Measurements from ENCODE around the gene MAU2. TPM values are rescaled to one million over a fixed set of nuclear protein-coding genes. Genes with fewer than 3 reads are reported as not detected.
A peak's percentile ranks its signal among the peaks of the same experiment; 100 is the strongest.

The MAU2 gene, protein sequence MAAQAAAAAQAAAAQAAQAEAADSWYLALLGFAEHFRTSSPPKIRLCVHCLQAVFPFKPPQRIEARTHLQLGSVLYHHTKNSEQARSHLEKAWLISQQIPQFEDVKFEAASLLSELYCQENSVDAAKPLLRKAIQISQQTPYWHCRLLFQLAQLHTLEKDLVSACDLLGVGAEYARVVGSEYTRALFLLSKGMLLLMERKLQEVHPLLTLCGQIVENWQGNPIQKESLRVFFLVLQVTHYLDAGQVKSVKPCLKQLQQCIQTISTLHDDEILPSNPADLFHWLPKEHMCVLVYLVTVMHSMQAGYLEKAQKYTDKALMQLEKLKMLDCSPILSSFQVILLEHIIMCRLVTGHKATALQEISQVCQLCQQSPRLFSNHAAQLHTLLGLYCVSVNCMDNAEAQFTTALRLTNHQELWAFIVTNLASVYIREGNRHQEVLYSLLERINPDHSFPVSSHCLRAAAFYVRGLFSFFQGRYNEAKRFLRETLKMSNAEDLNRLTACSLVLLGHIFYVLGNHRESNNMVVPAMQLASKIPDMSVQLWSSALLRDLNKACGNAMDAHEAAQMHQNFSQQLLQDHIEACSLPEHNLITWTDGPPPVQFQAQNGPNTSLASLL
- total RNA-seq, result 45.4 TPM
- long read RNA-seq, partial matches to known transcripts, result 2 of 12 reads
- long read RNA-seq, other reads (novel, unspliced or antisense), result 10 of 12 reads

DNA sequence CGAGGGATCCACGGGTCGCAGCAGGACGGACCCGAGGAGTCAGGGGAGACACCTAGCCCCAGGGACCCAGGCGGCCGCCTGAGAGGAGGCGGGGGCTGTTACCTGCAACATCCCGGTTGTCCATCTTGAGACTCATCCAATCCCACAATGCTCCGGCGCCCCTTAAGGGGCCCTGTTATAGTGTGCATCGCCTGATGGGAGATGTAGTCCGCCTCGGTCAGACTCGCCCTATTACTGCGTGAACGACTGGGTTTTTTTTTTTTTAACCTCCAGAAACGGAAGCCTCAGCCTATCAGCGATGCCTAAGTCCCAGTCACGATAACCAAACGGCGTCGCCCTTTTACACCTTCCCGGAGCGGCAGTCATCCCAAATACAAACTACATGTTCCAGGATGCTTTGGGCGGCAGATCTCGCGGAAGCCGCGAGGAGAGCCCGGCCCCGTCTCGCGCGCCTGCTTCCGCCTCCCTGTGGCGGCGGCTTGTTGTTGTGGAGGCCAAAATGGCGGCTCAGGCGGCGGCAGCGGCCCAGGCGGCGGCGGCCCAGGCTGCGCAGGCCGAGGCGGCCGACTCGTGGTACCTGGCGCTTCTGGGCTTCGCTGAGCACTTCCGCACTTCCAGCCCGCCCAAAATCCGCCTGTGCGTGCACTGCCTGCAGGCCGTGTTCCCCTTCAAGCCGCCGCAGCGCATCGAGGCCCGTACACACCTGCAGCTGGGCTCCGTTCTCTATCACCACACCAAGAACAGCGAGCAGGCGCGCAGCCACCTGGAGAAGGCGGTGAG lies at the start of gene MAU2, which contains the start of gene SUGP1:
Gene MAU2, plus strand, starts transcription at position 469 of the 780 bp plus-strand sequence. Its CDS starts 31 bp downstream, at position 500.
Gene SUGP1, minus strand, starts transcription at position 149 of the 780 bp plus-strand sequence. Its CDS starts 13 bp downstream, at position 136.
- peak; percentile 96 for DNase-seq (ENCODE audit: low spot score)

DNA sequence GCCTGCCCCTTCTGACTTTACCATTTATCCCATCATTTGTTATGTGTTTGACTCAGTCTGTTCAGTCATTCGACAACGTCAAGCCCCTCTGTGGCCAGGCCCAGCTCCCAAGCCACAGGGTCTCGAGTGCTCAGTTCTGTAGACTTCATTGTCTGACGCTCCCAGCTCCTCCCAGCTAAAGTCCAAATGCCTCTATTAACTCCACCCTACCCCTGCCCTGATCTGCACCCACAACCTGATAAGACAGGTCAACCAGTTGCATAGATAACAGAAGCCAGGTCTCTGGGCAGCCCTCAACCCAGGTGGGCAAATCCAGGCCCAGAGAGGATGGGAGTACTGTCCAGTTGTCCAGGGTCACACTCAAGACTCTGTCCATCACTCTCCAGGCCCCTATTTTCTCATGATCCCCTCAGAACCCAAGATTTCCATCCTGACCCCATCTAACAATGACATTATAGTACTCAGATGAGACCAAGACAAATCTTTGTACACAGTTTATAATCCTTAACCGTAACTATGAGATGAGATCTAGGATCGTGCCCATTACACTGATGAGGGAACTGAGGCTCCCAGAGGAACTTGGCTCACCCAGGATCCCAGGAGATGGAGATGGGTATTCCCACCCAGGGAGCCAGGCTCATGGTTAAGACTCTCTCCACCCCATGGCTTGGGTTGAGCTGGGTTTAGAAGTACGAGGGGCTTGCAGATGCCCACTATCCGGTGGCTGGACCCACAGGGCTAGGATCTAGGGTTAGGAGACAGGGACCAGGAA lies 48.6 kb upstream of the MAU2 start:
- DNase-seq (ENCODE audit: low spot score), result no peak

DNA sequence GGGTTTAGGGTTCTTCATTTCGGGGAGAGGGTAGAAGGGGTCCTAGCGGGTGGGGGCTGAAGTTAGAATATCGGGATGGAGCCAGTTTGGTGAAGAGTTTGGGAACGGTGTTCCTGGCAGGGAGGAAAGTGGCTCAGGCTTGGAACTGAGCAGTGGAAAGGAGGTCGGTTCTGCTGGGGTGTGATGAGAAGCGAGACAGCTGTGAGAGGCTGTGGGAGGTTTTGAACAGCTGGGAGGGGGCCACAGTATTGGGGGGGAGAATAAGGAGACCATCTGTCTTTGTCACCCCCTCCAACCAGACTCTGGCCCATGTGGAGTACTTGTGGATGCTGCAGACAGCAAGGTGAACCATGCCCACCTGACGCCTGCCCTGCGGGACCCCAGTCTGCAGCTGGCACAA lies 46.5 kb upstream of the MAU2 start:
- DNase-seq (ENCODE audit: low spot score), result no peak

DNA sequence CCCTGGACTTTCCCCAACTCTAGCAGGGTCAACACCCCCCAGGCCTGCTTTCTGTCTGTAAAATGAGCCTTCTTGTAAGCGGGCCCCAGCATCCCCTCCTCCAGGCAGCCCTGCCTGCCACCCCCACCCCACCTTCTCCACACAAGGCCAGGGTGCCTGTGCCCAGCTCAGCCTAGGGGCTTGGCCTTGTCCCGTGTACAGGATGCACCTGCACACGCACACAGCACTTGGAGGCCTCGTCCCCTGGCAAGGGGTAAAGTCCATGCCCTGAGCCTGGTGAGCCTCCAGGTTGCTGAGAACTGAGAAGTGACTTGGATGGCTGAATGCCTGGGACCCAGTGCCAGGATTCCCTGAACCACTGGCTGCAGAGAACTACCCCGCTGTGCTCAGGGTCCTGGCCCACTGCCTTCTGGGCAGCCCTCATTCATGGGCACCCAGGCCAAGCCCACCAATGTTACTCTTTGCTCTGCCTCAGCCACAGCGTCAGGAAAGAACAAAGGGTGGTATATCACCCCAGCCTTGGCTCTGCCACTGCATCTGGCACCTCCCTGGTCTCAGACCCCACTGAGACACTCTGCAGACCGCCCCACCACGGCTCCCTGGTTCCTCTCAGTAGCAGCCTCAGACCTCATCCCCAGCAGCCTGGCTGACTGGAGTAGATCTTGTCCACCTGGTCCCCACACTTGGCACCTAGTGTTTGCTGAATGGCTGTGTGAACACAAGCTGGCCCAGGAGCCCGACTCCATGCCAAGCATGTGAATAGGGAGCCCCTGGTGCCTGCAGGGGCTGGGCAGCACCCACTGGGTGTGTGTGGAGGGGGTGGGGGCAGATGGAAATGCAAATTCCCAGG lies 45.7 kb upstream of the MAU2 start:
- no peak for DNase-seq (ENCODE audit: low spot score)

DNA sequence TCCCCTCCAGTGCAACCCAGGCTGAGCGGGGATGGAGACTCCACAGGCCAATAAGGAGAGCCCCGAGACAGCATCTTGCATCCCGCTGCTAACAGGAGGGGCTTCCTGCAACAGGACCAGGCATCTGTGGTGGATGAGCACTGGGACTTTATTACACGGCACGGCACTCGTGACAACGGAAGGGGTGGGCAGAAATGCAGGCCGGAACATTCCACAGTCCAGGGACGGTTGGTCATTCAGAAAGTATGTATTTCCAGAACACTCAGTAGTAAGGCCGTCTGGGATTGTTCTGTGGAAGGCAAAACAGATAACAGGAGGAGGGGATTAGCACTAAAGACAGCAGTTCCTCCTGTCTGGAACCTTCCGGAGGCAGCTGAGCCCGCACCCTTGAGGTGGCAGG lies 44.2 kb upstream of the MAU2 start:
- no peak for DNase-seq (ENCODE audit: low spot score)

DNA sequence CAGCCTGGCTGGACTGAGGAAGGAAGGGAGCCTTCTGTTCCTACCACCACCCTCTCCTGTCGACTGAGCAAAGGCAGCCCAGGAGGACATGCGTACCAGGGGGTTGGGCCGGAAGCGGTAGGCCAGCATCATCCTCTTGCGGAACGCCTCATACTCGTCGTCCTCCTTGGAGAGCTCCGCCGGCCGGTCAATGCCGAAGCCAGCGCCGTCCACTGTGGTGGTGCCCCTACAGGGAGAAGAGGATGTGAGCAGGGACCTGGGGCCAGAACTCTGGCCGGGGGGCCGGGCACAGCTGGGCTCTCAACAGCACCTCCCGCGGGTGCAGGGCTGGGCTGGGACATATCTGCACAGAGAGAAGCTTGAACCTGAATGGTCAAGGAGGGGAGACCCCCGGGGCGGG lies 43.8 kb upstream of the MAU2 start:
- DNase-seq (ENCODE audit: low spot score), result no peak

DNA sequence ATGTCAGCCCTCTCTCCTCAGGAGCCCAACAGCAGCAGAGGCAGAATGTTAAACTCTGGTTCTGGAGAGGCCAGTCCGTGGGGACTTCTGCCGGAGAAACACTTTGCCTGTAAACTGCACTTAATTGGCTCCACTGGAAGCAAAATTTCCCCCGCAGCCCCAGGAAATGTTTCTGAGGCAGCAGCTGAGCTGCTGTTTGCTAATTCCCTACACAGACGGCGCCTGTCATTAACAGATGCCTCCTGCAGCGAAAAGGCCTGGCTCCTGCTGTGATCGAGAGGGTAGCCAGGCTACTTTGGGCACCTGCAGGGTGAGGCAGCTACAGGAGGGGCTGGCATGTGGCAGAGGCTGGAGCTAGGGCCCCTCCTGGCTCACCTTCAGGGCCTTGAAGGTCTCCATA lies 42.3 kb upstream of the MAU2 start:
- no peak for DNase-seq (ENCODE audit: low spot score)

DNA sequence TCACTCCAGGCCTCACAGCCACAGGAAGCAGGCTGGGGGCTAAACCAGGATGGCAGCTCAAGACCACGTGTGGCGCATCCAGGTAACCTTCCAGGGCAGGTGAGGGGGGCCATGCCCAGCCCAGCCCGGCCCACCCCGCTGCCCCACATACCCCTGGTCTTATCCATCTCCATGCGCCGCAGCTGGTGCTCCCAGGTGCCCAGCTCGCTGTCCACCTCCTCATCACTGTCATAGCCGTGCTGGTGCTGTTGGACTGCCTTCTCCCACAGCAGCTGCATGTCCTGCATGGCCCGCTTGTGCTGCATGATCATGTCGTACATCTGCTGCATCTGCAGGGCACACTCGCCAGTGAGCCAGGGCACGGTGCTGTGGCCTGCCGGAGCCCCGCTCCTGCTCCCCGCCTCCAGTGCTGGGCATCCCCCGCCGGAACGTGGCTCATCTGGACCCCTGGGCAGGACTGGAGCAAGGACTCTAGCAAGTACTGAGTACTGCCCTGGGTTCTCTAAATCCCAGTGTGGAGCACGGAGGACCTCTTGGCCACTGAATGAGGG lies 41.5 kb upstream of the MAU2 start:
- no peak for DNase-seq (ENCODE audit: low spot score)

DNA sequence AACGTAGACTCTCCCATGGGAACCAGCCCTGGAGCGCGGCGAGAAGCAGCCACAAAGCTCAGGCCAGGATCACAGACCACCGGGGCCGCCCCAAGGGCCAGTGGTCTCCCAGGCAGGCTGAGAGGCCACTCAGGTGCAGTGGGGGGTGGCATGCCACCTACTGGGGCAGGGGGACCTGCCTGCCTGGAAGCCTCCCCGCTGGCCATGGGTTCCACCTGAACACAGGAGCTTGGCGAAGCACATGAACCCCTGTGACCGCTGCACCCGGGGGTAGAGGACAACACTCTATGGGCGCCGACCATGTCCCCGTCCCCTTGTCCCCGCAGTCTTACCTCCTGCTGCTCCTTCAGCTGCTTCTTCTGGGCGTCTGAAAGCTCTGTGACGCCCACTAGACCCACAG lies 40.8 kb upstream of the MAU2 start:
- DNase-seq (ENCODE audit: low spot score), result no peak

DNA sequence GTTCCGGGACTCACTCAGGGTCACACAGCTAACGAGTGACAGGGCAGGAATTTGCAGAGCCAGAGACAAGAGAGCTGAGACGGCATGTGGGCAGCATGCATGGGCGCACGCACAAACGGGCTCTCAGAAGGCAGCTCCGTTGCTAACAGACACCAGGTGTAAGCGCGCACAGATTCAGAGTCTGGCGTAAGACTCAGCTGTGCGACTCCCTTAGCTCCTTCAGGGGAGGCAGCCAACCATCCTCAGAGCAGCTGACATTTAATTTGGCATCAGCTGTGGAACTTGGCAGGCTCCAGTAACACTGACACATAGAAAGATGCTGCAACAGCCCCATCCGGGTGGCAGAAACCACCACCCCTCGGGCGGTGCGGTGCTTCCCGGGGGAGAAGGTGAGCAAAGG lies 40.1 kb upstream of the MAU2 start:
- DNase-seq (ENCODE audit: low spot score), result no peak

DNA sequence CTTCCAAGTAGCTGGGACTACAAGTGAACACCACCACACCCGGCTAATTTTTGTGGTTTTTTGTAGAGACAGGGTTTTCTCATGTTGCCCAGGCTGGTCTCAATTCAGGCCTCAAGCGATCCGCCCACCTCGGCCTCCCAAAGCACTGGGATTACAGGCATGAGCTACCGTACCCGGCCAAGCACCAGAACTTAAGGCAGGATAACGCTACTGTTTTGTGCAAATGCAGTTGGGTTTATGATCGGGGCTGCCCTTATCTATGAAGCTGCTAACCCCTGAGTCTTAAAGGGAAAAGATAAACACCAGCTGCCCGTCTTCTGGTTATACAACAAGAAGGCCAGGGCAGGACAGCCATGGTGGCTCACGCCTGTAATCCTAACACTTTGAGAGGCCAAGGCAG lies 34.9 kb upstream of the MAU2 start:
- DNase-seq (ENCODE audit: low spot score), result no peak

DNA sequence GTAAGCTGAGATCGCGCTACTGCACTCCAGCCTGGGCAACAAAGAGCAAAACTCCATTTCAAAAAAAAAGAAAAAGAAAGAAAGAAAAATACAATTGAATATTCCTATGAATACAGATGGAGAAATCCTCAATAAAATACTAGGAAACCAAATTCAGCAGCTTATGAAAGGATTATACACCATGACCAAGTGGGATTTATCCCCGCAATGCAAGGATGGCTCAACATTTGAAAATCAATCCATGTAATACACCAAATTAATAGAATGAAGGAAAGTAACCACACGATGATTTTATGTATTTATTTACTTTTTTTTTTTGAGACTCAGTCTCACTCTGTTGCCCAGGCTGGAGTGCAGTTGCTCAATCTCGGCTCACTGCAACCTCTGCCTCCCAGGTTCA lies 28.0 kb upstream of the MAU2 start:
- DNase-seq (ENCODE audit: low spot score), result no peak

DNA sequence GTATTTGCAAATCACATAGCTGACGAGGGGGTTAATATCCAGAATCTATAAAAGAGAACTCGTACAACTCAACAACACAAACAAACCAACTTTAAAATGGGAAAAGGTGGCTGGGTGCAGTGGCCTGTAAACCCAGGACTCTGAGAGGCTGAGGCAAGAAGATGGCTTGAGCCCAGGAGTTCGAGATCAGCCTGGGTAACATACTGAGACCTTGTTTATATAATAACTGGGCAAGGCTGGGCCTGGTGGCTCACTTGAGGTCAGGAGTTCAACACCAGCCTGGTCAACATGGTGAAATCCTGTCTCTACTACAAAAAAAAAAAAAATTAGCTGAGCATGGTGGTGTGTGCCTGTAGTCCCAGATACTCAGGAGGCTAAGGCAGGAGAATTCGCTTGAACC lies 25.7 kb upstream of the MAU2 start:
- no peak for DNase-seq (ENCODE audit: low spot score)

DNA sequence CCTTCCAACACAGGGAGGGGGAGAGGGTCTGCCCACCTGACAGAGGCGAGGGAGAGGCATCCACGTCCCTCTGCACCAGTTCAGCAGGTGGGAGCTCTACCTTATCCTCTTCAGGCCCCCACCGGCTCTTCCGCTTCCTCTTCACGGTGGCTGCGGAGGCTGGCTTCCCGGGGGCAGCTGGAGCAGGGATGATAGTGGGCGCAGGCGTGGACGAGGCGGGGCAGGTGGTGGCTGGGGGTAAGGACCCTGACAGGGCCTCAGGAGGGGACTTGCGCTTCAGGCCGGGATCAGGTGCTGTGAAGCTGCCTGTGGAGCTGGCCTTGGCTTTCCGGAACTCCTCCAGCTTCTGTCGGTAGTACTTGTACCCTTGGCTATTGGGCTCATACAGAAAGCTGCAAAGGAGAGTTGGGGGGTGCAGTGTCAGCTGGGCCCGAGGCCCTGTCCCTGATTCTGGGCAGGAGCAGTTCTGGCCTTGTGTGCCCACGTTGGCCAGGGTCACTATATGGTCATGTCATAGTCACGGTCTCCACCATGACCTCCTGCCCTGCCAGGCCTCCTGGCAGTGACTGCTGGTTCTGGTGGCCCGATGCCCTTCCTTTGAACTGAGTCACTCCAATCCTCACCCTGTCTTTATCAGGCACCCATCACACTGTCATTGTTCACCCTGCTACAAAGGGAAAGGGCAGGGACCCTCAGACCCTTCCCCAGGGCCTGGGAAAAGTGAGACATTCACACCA lies 23.5 kb upstream of the MAU2 start:
- DNase-seq (ENCODE audit: low spot score), result no peak

DNA sequence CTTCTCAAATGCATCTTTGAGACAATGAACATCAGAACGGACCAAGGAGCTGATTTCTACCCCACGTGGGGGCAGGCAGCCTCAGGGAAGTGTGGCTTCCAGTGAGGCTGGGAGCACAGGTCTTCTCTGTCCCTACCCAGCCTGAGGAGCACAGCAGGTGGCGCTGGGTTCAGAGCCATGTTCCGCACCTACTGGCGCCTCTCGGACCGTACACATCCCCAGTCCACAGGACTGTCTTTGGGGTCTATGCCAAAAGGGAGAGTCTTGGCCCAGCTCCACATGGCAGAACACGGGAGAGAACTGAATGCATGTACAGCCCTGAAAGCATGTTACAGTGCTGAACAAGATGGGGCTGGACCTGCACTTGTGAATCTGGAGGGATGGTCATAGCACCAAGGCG lies 22.9 kb upstream of the MAU2 start:
- no peak for DNase-seq (ENCODE audit: low spot score)

DNA sequence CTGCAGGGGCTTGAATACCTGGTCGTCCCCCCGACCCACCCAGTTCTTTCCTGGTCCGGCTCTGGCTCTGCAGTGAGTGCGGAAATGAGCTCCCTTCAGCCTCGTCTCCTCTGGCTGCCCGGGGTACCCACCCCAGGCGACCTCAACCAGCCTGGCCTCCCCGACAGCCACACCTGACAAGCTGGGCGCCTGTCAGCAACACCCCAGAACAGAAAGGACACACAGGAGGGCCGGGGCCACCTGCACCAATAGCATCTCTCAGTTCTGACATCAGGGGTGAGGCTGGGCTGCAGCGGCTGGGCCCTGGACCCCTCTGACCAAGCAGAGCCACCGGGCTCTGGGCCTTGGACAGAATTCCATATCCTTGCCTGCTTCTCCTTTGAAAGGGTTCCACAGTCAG lies 20.0 kb upstream of the MAU2 start:
- DNase-seq (ENCODE audit: low spot score), result no peak

DNA sequence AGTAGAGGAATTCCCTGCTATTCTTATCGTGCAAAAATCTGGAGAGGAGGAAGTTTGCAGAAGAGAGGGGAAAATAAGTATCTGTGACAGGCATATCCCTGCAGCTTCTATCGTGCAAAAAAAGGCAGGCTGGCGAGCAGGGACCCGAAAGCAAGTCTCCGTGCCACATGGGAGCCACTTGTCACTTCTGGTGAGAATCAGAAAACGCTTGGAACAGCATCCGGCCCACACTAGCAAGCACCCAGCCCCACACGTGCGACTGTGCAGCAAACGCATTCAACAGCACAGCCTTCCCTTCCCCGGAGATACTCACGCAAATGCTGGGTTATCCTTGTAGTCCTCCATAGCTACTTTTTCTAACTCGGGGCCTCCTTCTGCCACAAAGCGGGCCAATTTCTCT lies 17.2 kb upstream of the MAU2 start:
- DNase-seq (ENCODE audit: low spot score), result no peak

DNA sequence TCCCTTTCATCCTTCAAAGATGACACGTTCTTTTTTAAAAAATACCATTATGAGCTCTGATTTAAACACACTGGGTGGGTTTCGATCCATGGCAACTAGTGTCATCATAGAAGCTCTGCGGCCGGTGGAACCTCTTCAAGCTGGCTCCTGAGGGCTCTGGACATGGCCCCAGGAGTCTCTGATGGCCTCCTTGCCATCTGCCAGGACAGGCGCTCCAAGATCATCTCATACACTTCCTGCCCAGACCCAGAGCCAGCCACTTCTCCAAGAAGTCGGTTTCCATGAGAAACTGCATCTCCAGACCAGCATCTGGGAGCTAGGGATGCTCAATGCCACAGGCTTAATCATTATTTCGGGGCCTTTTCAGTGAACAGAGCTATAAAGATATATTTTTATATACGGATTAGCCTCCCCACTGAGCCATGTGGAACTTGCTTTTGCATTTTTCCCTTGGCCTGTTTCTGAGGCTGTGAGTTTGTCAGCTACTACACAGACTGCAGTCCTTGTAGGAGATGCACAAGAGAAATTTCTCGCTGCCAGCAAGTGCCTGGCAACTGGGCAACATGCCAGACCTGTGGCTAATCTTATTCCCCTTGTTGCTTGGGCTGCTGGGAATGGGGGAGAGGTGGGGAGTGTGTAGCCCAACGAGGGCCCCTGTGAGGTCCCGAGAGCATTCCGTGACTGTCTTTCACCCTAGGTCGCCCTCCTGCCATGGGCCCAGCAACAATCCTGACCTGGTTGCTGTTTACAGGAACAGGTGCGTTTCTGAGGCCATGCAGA lies 16.3 kb upstream of the MAU2 start:
- DNase-seq (ENCODE audit: low spot score), result no peak

Data from mesenteric fat pad (tissue), 1 donor.